ENCODE results near the gene SLC39A5.

DNA sequence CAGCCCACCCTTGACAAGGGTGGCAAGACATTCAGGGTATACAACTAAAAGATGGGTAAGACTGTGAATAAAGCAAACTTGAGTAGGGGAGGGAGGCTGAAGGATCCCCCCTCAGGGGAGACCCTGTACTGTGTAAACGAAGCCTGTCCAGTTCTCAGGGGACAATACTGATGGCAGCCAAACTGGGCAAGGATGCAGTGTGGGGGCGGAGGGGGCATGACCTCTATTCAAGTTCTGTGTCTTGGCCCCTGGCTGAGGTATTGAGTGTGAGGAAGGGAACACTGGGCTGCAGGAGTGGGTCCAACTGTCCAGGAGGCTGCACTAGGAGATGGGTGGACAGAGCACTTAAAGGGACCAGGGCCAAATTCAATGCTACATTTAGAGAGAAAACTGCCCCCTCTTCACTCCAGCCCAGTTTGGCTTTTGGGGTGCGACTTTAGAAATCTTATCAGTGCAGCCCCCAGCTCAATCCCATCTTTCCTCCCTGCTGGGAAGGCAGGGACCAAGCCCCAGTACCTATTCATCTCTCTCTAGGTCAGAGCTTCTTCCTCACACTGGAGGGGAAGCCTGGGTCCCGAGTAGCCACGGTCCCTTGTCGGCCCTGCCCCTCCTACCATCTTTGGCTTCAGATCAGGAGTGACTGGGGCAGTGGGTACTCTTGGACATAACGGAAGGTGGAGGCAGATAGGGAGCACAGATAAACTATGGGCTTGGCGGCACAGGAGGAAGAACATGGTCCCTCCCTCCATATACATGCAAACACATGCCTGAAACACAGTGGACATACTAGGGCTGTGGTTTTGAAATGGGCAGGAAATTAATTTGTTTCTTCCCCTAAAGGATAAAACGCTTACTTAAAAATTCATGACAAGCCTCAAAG lies 11.8 kb downstream of the SLC39A5 start:
- TF ChIP-seq POLR2A (IDR thresholded peaks at IDR 0.05): no peak
- TF ChIP-seq, protein P1, sequence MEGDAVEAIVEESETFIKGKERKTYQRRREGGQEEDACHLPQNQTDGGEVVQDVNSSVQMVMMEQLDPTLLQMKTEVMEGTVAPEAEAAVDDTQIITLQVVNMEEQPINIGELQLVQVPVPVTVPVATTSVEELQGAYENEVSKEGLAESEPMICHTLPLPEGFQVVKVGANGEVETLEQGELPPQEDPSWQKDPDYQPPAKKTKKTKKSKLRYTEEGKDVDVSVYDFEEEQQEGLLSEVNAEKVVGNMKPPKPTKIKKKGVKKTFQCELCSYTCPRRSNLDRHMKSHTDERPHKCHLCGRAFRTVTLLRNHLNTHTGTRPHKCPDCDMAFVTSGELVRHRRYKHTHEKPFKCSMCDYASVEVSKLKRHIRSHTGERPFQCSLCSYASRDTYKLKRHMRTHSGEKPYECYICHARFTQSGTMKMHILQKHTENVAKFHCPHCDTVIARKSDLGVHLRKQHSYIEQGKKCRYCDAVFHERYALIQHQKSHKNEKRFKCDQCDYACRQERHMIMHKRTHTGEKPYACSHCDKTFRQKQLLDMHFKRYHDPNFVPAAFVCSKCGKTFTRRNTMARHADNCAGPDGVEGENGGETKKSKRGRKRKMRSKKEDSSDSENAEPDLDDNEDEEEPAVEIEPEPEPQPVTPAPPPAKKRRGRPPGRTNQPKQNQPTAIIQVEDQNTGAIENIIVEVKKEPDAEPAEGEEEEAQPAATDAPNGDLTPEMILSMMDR (IDR thresholded peaks at IDR 0.05): no peak
- TF ChIP-seq EP300 (IDR thresholded peaks at IDR 0.05): no peak
